Fibroblast of skin of left quadriceps (primary cell): ENCODE data around the gene RALBP1.

Experiments used
- DNase-seq, 2 experiments: peaks; one replicate each; pipeline ENCODE4 v3.0.0-alpha.2; 2013; ENCODE audit warnings: low read depth in 2 of 2

RALBP1 gene

DNA sequence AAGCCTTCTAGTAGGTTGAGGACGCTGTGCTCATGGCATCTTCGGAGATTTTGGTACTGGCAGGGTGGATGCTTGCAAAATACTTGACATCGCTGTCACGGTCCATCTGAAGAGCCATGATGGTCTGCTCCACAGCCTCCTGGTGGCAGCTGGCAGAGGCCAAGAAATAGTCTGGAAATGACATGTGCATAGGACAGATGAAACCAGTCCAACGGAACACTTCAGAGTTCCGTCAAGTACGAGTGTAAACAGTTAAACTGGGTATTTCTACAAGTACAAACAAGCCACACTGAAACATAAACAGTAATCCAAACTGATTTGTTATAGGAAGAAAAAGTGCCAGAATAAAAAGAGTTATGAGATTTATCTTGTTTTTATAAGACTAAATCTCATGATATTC is 72.5 kb downstream of the RALBP1 start:
- DNase-seq = no peak

DNA sequence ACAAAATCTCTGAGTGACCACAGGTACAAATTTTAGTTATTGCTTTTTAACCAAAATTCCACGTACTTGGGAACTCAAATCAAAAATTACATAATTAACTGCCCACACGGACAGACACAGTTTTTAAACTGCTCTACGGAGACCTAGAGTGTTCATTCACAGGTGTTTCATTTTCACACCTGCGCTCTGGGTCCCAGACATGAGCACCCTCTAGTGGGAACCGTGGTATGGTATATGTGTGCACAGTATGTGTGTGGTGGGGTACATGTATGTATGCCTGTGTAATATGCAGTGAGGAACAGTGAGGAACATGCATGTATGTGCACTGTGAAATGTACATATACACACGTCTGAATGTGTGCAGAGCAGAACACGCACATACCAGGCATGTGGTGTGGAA is 74.1 kb downstream of the RALBP1 start:
- DNase-seq = no peak

DNA sequence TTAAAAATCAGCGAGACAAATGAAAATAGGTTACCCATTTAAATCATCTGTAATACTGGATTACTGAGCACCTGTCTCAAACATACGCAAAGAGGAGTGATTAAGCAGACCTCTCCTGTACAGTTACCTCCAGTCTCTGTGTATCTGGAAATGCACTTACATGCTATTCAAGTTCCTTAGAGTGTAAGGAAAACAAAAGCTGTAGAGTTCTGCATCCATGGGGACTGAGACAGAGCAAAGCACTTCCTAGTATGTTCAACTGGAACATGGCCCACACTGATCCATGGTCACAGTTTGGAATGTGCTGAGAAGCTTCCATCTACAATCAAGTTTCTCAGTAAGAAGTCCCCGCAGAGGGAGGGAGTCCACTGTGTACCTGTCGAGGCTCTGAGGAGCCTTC is 75.1 kb downstream of the RALBP1 start:
- DNase-seq = no peak

DNA sequence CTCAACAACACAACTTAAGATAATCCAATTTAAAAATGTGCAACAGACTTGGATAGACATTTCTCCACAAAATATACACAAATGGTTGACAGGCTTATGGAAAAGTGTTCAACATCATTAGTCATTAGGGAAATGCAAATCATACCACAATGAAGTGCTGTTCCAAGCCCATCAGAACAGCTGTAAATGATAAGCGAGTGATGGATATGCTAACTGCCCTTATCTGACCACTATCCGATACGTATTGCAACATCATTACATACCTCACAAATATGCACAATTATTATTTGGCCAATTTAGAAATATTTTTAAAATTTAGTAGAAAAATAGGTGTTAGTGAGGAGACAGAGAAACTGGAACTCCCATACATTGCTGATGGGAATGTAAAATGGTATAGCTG is 76.9 kb downstream of the RALBP1 start:
- DNase-seq = peak; percentile 37 to 39

DNA sequence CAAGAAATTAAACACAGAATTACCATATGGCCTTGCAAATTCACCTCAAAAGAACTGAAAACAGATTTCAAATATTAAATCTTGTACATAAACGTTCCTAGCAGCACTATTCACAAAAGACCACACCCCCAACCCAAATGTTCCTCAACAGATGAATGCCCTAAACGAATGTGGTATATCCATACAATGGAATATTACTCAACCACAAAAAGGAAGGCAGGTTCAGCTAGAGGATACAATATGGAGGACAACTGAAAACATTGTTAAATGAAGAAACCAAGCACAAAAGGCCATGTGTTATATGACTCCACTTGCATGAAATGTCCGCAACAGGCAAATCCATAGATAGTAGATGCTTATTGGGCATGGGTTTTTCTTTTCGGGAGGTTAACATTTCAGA is 77.3 kb downstream of the RALBP1 start:
- DNase-seq = no peak

DNA sequence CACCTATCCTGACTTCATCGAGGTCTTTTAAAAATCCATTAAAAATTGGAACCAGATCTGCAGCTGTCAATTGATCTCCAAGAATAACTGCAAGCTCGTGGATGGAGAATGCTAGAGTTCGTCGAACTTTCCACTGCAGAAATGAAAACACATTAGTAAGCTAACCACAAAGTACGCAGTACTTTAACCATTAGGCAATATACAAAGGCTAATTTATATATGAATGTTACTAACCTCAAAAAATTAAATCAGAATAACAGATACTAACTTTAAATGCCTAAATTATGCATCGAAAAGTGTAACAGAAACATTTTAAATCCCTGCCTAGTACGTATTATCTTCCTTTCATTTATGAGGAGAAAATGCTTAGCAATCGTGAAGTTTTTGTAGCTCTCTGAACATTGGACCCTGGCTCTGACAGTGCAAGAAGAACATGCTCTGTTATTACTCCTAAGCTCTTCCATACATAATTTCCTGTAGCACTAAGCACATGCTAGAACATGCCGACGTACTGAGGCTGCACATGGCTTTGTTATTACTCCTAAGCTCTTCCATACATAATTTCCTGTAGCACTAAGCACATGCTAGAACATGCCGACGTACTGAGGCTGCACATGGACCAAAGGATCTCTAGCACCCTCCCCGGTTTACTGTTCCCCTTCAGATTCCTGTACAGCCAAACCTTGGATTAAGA is 82.1 kb downstream of the RALBP1 start:
- DNase-seq = no peak

DNA sequence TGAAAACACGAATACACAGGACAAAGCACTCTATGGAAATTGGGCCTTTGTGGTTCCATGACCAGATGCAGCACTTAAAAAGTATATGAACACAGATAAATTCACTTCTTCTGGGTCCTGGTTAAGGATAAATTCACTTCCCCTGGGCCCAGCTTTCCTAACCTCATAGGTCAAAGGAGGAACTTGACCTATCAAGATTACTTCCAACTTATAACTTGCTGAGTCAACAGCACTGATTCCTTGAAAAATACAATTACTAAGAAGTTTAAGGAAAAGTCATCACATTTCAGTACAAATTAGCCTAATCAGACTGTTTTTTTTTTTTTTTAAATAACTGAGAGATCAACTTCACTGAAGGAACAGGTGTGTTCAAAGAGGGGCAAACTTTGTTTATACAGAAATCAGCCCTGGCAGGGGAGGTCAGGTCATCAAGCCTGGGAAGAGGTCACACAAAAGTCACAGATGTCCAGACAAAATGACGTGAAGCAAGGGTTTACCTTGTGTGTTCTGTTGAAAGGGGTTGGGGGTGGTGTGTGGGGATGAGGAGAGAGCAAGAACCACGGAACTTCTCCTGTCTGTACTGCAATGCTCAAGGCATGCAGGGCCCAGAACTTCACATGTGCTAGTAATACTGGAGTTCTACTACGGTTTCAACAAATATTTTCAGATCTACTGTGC is 83.2 kb downstream of the RALBP1 start:
- no peak for DNase-seq

DNA sequence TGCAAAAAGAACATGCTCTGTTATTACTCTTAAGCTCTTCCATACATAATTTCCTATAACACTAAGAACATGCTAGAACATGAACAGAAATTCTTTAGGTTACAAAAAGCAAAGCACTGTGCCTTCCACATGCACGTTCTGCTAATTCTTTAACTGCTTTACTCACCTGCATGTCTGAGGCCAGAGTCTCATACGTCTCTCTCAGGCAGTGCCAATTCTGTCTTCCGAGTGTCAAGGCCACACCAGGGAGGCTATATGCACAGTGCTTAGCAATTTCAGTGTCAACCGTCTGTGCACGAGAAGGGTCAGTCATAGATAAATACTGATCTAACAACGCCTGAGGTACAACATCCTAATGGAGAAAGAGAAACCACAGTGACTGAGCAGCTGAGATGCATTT is 83.9 kb downstream of the RALBP1 start:
- DNase-seq = no peak

DNA sequence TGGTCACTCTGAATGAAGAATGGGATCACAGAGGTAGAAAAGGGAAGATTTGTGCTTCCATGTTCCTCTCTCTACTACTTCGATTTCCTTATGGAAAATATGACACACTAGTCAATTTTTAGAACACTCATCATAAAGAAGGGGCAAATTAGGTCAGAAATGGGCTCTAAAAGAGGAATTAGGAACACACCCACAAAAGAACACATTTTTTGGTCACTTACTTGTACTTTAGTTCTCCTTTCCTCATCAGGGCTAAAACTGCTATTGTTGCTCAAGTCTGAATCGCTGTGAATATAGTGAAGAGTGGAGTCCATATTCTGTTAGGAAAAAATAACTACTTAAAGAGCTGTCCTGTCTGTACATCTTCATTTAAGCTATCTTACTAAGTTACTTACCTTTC is 86.4 kb downstream of the RALBP1 start:
- DNase-seq = no peak

GRCh38 chr18:9562584-9562983 is 87.3 kb downstream of the RALBP1 start:
- DNase-seq = no peak

DNA sequence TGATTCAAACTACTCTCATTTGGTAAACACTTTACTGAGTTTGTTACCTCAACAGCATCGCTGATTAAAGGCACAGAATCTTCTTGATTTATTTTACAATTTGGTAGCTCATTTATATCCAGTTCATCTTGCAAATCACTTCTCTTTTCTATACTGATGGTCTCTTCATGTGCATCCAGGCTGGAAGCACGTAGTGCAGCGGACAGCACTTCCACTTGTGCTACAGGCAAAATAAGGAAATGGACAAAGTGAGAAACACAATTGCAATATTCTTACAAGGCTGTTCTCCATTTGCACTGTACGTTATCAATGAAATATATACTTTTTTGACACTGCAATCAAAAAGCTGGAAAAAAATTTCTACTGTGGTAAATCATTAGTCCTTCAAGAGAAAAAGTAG is 88.0 kb downstream of the RALBP1 start:
- DNase-seq = no peak

GRCh38 chr18:9565407-9565806 is 90.1 kb downstream of the RALBP1 start:
- DNase-seq = no peak

- DNase-seq = no peak
Observed at GRCh38 chr18:9568186-9568585, 92.9 kb downstream of the RALBP1 start.

DNA sequence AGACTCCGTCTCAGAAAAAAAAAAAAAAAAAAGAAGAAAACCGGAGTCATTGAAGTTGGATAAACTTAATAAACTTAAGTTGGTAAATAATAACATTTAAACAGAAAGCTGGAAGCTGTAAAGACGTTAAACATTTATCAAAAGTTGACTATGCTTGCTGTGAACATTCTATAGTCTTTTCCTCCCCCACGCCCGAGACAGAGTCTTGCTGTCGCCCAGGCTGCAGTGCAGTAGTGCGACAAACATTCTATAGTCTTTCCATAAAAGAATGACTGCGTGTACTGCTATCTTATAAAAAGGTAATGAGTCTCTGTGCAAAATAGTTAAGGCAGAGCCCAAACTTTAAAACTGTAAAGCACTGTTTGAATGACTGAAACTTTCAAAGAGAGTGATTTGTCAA is 93.9 kb downstream of the RALBP1 start:
- no peak for DNase-seq

DNA sequence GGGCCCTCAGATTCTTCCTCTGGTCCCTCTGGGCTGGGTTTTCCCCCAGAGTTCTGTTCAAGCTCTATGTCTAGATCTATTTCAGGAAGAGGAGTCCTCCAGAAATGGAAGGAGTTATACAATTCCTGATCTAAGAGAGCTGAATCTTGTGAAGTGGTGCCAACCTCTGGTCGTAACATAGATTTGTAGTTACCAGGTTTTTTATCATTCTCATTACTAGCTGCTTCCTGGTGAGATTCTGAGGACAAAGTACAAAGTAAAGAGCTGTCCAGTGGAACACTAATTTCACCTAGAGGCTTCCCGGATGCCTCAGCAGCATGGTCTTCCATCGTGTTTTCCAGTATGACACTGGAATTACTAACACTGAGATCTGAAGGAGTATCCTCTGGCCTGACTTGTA is 94.9 kb downstream of the RALBP1 start:
- DNase-seq = no peak

- no peak for DNase-seq
Observed at GRCh38 chr18:9571546-9571945, 96.2 kb downstream of the RALBP1 start.

GRCh38 chr18:9574473-9575115 is 99.3 kb downstream of the RALBP1 start:
- DNase-seq = no peak

DNA sequence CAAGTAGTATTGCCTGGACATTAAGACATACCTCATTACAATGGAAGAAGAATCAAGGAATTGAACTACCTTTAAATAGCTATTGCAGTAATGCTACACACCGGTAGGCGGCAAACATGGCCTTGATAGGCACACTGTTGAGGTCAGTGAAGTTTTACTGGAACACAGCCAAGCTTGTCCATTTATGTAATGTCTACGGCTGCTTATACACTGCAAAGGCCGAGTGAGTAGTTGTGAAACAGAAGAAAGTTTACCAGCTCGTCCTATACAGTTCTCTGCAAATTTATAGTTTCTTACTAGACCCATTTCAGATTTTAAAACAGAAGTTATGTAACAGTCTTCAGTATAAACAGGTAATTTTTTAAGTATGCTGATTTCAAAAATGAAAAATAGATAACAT is 100.2 kb downstream of the RALBP1 start:
- peak; percentile 81 to 85 for DNase-seq

DNA sequence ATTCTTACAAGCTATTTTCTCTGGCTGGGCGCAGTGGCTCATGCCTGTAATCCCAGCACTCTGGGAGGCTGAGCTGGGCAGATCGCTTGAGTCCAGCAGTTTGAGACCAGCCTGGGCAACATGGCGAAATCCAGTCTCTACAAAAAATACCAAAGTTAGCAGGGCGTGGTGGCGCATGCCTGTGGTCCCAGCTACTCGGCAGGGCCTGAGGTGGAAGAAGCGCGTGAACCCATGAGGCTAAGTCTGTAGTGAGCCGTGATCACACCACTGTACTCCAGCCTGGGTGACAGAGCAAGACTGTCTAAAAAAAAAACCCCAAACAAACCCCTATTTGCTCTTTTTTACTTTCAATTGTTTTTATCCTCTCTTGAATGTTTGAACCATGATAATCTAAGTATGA is 102.0 kb downstream of the RALBP1 start:
- DNase-seq = no peak

- DNase-seq = no peak
Observed at GRCh38 chr18:9578306-9578705, 103.0 kb downstream of the RALBP1 start.

- DNase-seq = no peak
Observed at GRCh38 chr18:9581667-9582066, 106.4 kb downstream of the RALBP1 start.

GRCh38 chr18:9586814-9587213 is 111.5 kb downstream of the RALBP1 start:
- no peak for DNase-seq
